Left lung (tissue), 10 donors: Measurements from ENCODE around the gene ZGRF1. TPM values are rescaled to one million over a fixed set of nuclear protein-coding genes. Genes with fewer than 3 reads are reported as not detected.
"Not testable (repeated sequence)": the region's sequence is repeated elsewhere in the genome, so short reads cannot be mapped to it uniquely, and the experiment has no call there.

Source experiments
- ATAC-seq: fragments of 200-7000 bp; cut with Tn5 transposase; one replicate; pipeline ENCODE4 v1.9.1; 2020; ENCODE audit warnings: moderate library complexity
- DNase-seq, 4 donors: peaks; one replicate each; pipeline ENCODE4 v3.0.0-alpha.2; 2013 to 2020
- H3K27ac ChIP-seq, 2 donors: fragments of 200-600 bp; sonication (generic) in 1 of 2; one replicate each; pipeline versions ENCODE4 v1.5.0 to v1.8.0; 2020 to 2021
- H3K27me3 ChIP-seq, 2 donors: fragments of 200-600 bp; sonication (generic) in 1 of 2; one replicate each; pipeline versions ENCODE4 v1.5.0 to v1.8.0; 2020 to 2021
- H3K36me3 ChIP-seq, 2 donors: fragments of 200-600 bp; sonication (generic) in 1 of 2; one replicate each; pipeline versions ENCODE4 v1.5.0 to v1.8.0; 2020 to 2021
- H3K4me1 ChIP-seq, 2 donors: fragments of 200-600 bp; one replicate each; pipeline ENCODE4 v1.8.0; 2021
- H3K4me3 ChIP-seq, 2 donors: fragments of 200-600 bp; sonication (generic) in 1 of 2; one replicate each; pipeline versions ENCODE4 v1.5.0 to v1.8.0; 2020 to 2021; ENCODE audit warnings: mild to moderate bottlenecking in 1 of 2
- H3K9me3 ChIP-seq, 2 donors: fragments of 200-600 bp; sonication (generic) in 1 of 2; one replicate each; pipeline versions ENCODE4 v1.5.0 to v1.8.0; 2020 to 2021
- CTCF ChIP-seq, 2 donors: fragments of 200-600 bp; sonication (generic) in 1 of 2; IDR thresholded peaks; one replicate each; pipeline versions ENCODE4 v1.5.0 to v1.8.0; 2021; ENCODE audit warnings: antibody characterized with exemption in 2 of 2
- intact Hi-C, 2 donors: fragments of 100-400 bp; cut with DNase I; formaldehyde crosslinking; loops; one replicate each; pipeline versions ENCODE4 v1.11.2 to v1.14.2; 2022
- polyA plus RNA-seq, 6 donors: library from polyadenylated mRNA; unstranded; fragments of 120-200 nt; gene quantifications; one replicate each; pipeline ENCODE4 v1.2.1, GENCODE V29; 2013; ENCODE audit not compliant: insufficient read length in 6 of 6
- total RNA-seq, 2 donors: library from RNA; stranded (reverse); fragmentation: NEBNext Ultra II Directional; extraction: Animal tissue kit (Norgen Biotek cat#: 25700); gene quantifications; one replicate each; pipeline ENCODE4 v1.2.1, GENCODE V29; 2021
- donor health status: DM: no; HTN: yes; CAD: no.
- donor health status: DM: no; HTN: no; CAD: no.

The ZGRF1 gene
- total and polyA plus RNA-seq, 8 donors = 5.9 to 31.8 (median 18.6) TPM

DNA sequence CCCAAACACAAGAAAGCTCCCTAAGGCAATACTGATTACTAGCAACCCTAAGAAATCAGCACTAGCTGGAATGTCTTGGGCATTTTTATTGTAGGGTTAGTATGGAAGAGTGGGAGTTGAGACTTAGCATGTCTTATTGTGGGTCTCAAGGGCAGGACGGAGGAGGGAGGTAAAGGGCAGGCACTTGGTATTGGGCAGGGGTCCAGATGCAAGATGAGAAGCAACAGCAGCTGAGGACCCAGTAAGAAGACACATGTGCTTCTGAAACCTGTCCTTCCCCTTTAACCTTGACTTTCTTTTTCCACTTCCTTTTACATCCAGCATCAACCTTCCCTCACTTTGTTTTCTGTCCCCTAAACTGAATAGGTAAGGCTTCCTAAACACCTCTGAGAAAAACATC, 37.7 kb upstream of the ZGRF1 start:
- ATAC-seq (no peak), DNase-seq (no peak)
- intact Hi-C loops = no loop called here
- no peak for TF ChIP-seq CTCF (IDR thresholded peaks at IDR 0.05)
- Histone ChIP-seq H3K27me3 (no peaks in the 10 kb centered on the region), H3K4me1 (no peaks in the 10 kb centered on the region), H3K36me3 (no peaks in the 10 kb centered on the region), H3K9me3 (no peaks in the 10 kb centered on the region), H3K27ac (no peak overlapping the region), H3K4me3 (no peak overlapping the region)

DNA sequence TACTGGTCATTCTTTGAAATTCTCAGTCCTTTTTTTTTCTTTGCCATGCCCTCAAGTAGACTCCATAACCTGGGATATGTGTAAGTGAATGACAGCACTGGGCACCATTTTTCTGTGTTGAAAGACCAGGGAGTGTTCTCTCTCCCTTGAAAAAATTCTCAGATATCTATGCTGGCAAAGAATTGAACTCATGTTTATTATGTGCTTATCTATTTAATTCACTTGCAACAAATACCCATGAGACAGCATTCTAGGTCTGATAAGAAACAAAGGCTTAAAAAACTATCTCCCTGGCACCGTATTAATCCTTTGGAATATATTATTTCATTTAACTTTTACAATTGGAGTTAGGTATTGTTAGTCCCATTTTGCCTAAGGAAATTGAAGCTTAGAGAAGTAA, 37.0 kb upstream of the ZGRF1 start:
- Histone ChIP-seq H3K27me3 (no peaks in the 10 kb centered on the region), H3K4me3 (no peak overlapping the region), H3K9me3 (no peaks in the 10 kb centered on the region), H3K27ac (no peak overlapping the region), H3K36me3 (no peaks in the 10 kb centered on the region), H3K4me1 (no peaks in the 10 kb centered on the region)
- TF ChIP-seq CTCF (IDR thresholded peaks at IDR 0.05) = no peak
- no peak for ATAC-seq
- intact Hi-C loops = no loop called here
- no peak for DNase-seq

DNA sequence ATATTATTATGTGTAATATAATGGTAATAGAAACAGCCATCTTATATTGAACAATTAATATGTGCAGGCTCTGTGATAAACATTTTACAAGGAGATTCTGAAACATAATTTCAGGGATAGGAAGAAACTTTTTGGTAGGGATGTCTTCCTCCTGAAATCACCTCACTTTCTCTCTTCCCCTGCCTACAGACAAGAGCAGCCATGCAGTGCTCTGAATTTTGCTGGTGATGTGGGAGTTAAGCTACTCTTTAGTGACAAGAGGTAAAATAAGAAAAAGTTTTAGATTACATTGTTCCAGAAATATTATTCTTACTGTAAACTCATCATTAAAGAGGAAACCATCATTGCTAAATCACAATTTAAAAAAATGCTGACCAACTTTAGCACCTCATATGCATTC, 36.4 kb upstream of the ZGRF1 start:
- no peak for ATAC-seq
- Histone ChIP-seq H3K27me3 (no peaks in the 10 kb centered on the region), H3K4me3 (no peak overlapping the region), H3K9me3 (no peaks in the 10 kb centered on the region), H3K36me3 (no peaks in the 10 kb centered on the region), H3K4me1 (no peaks in the 10 kb centered on the region), H3K27ac (no peak overlapping the region)
- no peak for TF ChIP-seq CTCF (IDR thresholded peaks at IDR 0.05)
- DNase-seq = no peak
- intact Hi-C loops = no loop called here

GRCh38 chr4:112668131-112668530, 31.4 kb upstream of the ZGRF1 start:
- TF ChIP-seq CTCF (IDR thresholded peaks at IDR 0.05) = no peak
- ATAC-seq = no peak
- no peak for DNase-seq
- no peak overlapping the region for H3K4me3 ChIP-seq
- peaks cover 0 to 7% of the 10 kb centered on the region in 2 donors for H3K36me3 ChIP-seq
- H3K4me1 ChIP-seq = no peaks in the 10 kb centered on the region
- H3K9me3 ChIP-seq = no peaks in the 10 kb centered on the region
- intact Hi-C loops = no loop called here
- no peaks in the 10 kb centered on the region for H3K27me3 ChIP-seq
- no peak overlapping the region for H3K27ac ChIP-seq

GRCh38 chr4:112664611-112665010, 27.9 kb upstream of the ZGRF1 start:
- no peaks in the 10 kb centered on the region for H3K4me1 ChIP-seq
- H3K36me3 ChIP-seq = peaks cover 0 to 9% of the 10 kb centered on the region in 2 donors
- no peak for TF ChIP-seq CTCF (IDR thresholded peaks at IDR 0.05)
- ATAC-seq (no peak), DNase-seq (no peak)
- no peak overlapping the region for H3K27ac ChIP-seq
- no peak overlapping the region for H3K4me3 ChIP-seq
- intact Hi-C loops = no loop called here
- no peaks in the 10 kb centered on the region for H3K9me3 ChIP-seq
- H3K27me3 ChIP-seq = no peaks in the 10 kb centered on the region

DNA sequence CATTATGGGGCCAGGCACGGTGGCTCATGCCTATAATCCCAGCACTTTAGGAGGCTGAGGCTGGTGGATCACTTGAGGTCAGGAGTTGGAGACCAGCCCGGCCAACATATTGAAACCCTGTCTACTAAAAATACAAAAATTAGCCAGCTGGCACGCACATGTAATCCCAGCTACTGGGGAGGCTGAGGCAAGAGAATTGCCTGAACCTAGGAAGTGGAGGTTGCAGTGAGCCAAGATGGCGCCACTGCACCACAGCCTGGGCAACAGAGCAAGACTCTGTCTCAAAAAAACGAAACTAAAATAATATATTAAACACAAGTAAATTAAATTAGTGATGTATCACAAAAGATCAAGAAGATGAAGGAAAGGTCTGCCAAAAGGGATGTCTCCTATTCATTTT, 19.4 kb upstream of the ZGRF1 start:
- ATAC-seq, H3K4me1 ChIP-seq, intact Hi-C loops, H3K27me3 ChIP-seq, H3K9me3 ChIP-seq, H3K27ac ChIP-seq, H3K4me3 ChIP-seq, DNase-seq: not testable (repeated sequence)
- peaks cover 0 to 82% of the 10 kb centered on the region in 2 donors for H3K36me3 ChIP-seq
